HFF-Myc (cell line): Measurements from ENCODE around the gene JAZF1.

ENCODE experiments used
- DNase-seq: peaks from one replicate; pipeline ENCODE4 v3.0.0-alpha.2; 2011; ENCODE audit warnings: low read depth; ENCODE audit errors: extremely low read depth
- H3K4me3 ChIP-seq: replicated peaks from 2 replicates; pipeline ENCODE4 v1.5.1; 2011; ENCODE audit warnings: low read depth, mild to moderate bottlenecking, control low read depth, low read length
- CTCF ChIP-seq: IDR thresholded peaks from 2 replicates; pipeline ENCODE4 v1.5.1; 2012; ENCODE audit warnings: mild to moderate bottlenecking, low read depth, low read length, control low read depth; ENCODE audit errors: missing control alignments

JAZF1 gene

GRCh38 chr7:27969346-27969745, 211.2 kb downstream of the JAZF1 start:
- DNase-seq, result no peak
- no peak for TF ChIP-seq CTCF
- H3K4me3 ChIP-seq, result no peak overlapping the region

- no peak overlapping the region for H3K4me3 ChIP-seq
- no peak for TF ChIP-seq CTCF
- DNase-seq, result no peak
These were observed 213.0 kb downstream of the JAZF1 start for GRCh38 chr7:27967639-27968038.

- DNase-seq, result no peak
- no peak overlapping the region for H3K4me3 ChIP-seq
- no peak for TF ChIP-seq CTCF
These were observed 214.3 kb downstream of the JAZF1 start for GRCh38 chr7:27966219-27966780.

GRCh38 chr7:27965650-27966049, 214.9 kb downstream of the JAZF1 start:
- H3K4me3 ChIP-seq, result no peak overlapping the region
- no peak for TF ChIP-seq CTCF
- DNase-seq, result no peak

- DNase-seq, result no peak
- no peak for TF ChIP-seq CTCF
- H3K4me3 ChIP-seq, result no peak overlapping the region
These were observed 215.8 kb downstream of the JAZF1 start for GRCh38 chr7:27964820-27965219.

- no peak overlapping the region for H3K4me3 ChIP-seq
- DNase-seq, result no peak
- TF ChIP-seq CTCF, result no peak
These were observed 217.5 kb downstream of the JAZF1 start for GRCh38 chr7:27963056-27963455.

- DNase-seq, result no peak
- no peak overlapping the region for H3K4me3 ChIP-seq
- TF ChIP-seq CTCF, result no peak
These were observed 218.3 kb downstream of the JAZF1 start for GRCh38 chr7:27962273-27962672.
